GM12891 (cell line): ENCODE results near the gene GPC6.

Source experiments
- PAX5 ChIP-seq: IDR thresholded peaks from 2 replicates; pipeline ENCODE4 v1.6.1; 2011; ENCODE audit warnings: low read length, moderate library complexity, mild to moderate bottlenecking; ENCODE audit not compliant: insufficient read depth, severe bottlenecking
- POLR2A ChIP-seq: IDR thresholded peaks from 2 replicates; pipeline ENCODE4 v1.6.1; 2011; ENCODE audit warnings: low read depth, low read length, control low read depth
- POLR2AphosphoS5 ChIP-seq: IDR thresholded peaks from 2 replicates; pipeline ENCODE4 v1.6.1; 2011; ENCODE audit warnings: low read depth, low read length, control low read depth
- POU2F2 ChIP-seq: IDR thresholded peaks from 2 replicates; pipeline ENCODE4 v1.6.1; 2011; ENCODE audit warnings: low read depth, mild to moderate bottlenecking, control low read depth, low read length, moderate library complexity
- SPI1 ChIP-seq: IDR thresholded peaks from 2 replicates; pipeline ENCODE4 v1.6.1; 2011; ENCODE audit warnings: low read depth, low read length, control low read depth
- TAF1 ChIP-seq: IDR thresholded peaks from 2 replicates; pipeline ENCODE4 v1.6.1; 2011; ENCODE audit warnings: low read depth, low read length, control low read depth

DNA sequence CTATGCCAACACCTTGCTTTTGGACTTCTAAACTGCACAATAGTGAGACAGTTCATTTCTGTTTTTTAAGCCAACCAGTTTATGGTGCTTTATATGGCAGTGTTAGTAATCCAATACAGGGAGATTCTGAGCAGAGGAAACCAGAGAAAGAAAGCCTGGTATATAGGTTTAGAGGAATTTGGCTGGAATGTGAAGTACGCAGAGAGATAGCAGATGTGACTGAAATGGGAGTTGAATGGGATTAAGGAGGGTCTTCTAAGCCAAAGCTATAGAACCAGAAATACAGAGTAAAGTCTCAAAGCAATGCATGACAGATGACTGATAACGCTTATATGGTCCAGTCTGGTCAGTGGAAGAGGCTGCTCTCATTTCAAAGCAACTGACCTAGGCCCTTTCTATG, 453.7 kb downstream of the GPC6 start:
- TF ChIP-seq POLR2A, result no peak
- no peak for TF ChIP-seq POLR2AphosphoS5
- TF ChIP-seq TAF1, result no peak
- TF ChIP-seq PAX5, result no peak
- no peak for TF ChIP-seq SPI1
- no peak for TF ChIP-seq POU2F2
